HUES48 (cell line): ENCODE results near the gene SPTAN1.

Experiments used
- H3K27ac ChIP-seq: one replicate; pipeline ENCODE4 v1.7.0; 2013; ENCODE audit warnings: low read depth, low read length, inconsistent platforms
- H3K27me3 ChIP-seq: 2 replicates; pipeline ENCODE4 v1.6.1; 2013; ENCODE audit warnings: mild to moderate bottlenecking, low read length; ENCODE audit not compliant: control insufficient read depth, insufficient read depth
- H3K36me3 ChIP-seq: 2 replicates; pipeline ENCODE4 v1.6.1; 2013; ENCODE audit warnings: low read length; ENCODE audit not compliant: control insufficient read depth, insufficient read depth
- H3K4me1 ChIP-seq: 2 replicates; pipeline ENCODE4 v1.6.1; 2013; ENCODE audit warnings: mild to moderate bottlenecking, low read length; ENCODE audit not compliant: control insufficient read depth, insufficient read depth
- H3K4me3 ChIP-seq: 2 replicates; pipeline ENCODE4 v1.5.1; 2013; ENCODE audit warnings: mild to moderate bottlenecking, low read depth, low read length
- H3K9ac ChIP-seq: 2 replicates; pipeline ENCODE4 v1.6.1; 2013; ENCODE audit warnings: mild to moderate bottlenecking, low read depth, low read length, moderate library complexity
- H3K9me3 ChIP-seq: 2 replicates; pipeline ENCODE4 v1.6.1; 2013; ENCODE audit warnings: low read length; ENCODE audit not compliant: control insufficient read depth, insufficient read depth

Gene SPTAN1

DNA sequence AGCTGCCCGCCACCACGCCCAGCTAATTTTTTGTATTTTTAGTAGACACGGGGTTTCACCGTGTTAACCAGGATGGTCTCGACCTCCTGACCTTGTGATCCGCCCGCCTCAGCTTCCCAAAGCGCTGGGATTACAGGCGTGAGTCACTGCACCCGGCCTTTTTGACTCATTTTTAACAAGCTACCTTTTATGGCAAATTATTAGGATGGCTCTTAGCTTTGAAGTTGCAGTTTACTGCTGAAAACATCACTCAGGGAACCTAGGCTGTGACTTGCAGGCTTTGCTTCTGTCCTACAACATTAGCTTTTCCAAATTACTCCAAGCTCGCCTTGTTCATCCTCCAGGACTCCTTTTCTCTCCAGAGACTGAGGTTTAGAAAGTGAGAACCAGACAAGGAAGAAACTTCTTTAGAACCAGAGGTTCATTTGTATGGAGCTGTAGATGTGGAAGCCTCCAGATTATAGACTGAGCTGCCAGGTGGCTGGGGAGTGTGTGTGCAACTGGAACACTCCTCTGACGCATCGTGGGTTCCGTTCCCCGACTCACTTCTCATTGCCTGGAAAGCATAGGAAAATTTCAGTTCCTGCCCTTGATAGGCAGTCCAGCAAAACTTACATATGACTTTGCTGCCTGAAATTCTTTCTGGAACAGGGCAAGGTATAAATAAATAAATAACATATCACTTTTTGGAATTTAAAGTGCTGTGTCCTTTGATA, 23.8 kb upstream of the SPTAN1 start:
- H3K27ac ChIP-seq = no peak overlapping the region
- no peaks in the 10 kb centered on the region for H3K4me1 ChIP-seq
- H3K9ac ChIP-seq = no peak overlapping the region
- H3K36me3 ChIP-seq = peaks cover 46% of the 10 kb centered on the region
- no peak overlapping the region for H3K4me3 ChIP-seq
- no peaks in the 10 kb centered on the region for H3K9me3 ChIP-seq
- no peaks in the 10 kb centered on the region for H3K27me3 ChIP-seq

DNA sequence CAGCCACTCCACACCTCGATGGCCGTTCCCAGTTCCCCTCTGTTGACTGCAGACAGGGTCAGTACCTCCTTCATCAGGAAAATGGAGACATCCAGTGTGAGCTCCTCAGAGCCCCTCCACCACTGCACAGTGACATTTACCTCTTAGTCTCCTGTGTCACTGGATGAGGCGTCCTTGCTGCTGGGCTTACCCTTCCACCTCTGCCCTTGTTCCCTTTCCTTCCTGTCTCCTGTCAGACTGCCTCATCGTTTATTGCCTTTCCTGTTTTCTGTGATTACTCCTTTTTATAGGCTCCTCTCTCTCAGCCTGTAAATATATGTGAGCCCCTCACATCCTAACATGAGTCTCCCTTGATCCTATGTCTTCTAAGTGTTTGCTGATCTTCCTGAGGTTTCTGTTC, 23.2 kb upstream of the SPTAN1 start:
- Histone ChIP-seq H3K4me1 (no peaks in the 10 kb centered on the region), H3K36me3 (peaks cover 49% of the 10 kb centered on the region), H3K4me3 (no peak overlapping the region), H3K9me3 (no peaks in the 10 kb centered on the region), H3K27ac (no peak overlapping the region), H3K9ac (no peak overlapping the region), H3K27me3 (no peaks in the 10 kb centered on the region)

DNA sequence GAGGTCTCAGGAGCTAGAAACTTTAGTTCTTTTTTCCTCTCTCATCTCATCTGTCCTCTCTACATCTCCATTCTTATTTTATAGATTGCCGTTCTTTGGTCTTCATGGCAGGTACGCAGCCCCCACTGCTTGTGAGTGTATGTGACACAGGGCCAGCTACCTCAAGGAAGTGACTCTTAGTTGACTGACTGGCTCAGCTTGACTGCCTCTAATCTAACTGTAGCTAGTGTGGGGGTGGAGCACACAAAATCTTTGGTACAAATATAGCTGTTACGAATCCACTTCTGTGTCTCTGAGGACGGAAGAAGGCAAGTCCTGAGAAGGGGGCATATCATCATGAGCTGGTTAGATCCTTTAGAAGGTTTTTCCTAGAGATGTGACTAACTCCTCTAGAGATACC, 19.8 kb upstream of the SPTAN1 start:
- Histone ChIP-seq H3K4me1 (no peaks in the 10 kb centered on the region), H3K4me3 (no peak overlapping the region)

GRCh38 chr9:128540634-128541360, 11.6 kb upstream of the SPTAN1 start:
- Histone ChIP-seq H3K27me3 (no peaks in the 10 kb centered on the region), H3K9ac (no peak overlapping the region), H3K9me3 (no peaks in the 10 kb centered on the region), H3K4me3 (no peak overlapping the region), H3K27ac (no peak overlapping the region), H3K4me1 (no peaks in the 10 kb centered on the region), H3K36me3 (peaks cover 55% of the 10 kb centered on the region)

More for the DNA sequence above, 19.8 kb upstream of the SPTAN1 start:
- H3K27me3 ChIP-seq = no peaks in the 10 kb centered on the region
- no peak overlapping the region for H3K27ac ChIP-seq
- H3K36me3 ChIP-seq = peaks cover 39% of the 10 kb centered on the region
- no peaks in the 10 kb centered on the region for H3K9me3 ChIP-seq
- H3K9ac ChIP-seq = no peak overlapping the region

GRCh38 chr9:128546504-128546903, 5.9 kb upstream of the SPTAN1 start:
- H3K9me3 ChIP-seq = no peaks in the 10 kb centered on the region
- no peaks in the 10 kb centered on the region; the same call in 1 of the 2 replicates for H3K27me3 ChIP-seq
- no peak overlapping the region for H3K4me3 ChIP-seq
- no peak overlapping the region for H3K9ac ChIP-seq
- H3K36me3 ChIP-seq = peaks cover 6% of the 10 kb centered on the region; the same call in 1 of the 2 replicates
- H3K4me1 ChIP-seq = peaks cover 14% of the 10 kb centered on the region
- H3K27ac ChIP-seq = no peak overlapping the region

GRCh38 chr9:128548876-128549275, 3.5 kb upstream of the SPTAN1 start:
- no peak overlapping the region for H3K4me3 ChIP-seq
- no peaks in the 10 kb centered on the region for H3K36me3 ChIP-seq
- no peaks in the 10 kb centered on the region; the same call in 1 of the 2 replicates for H3K27me3 ChIP-seq
- H3K9ac ChIP-seq = no peak overlapping the region
- no peak overlapping the region for H3K27ac ChIP-seq
- H3K4me1 ChIP-seq = peaks cover 23% of the 10 kb centered on the region
- H3K9me3 ChIP-seq = no peaks in the 10 kb centered on the region

DNA sequence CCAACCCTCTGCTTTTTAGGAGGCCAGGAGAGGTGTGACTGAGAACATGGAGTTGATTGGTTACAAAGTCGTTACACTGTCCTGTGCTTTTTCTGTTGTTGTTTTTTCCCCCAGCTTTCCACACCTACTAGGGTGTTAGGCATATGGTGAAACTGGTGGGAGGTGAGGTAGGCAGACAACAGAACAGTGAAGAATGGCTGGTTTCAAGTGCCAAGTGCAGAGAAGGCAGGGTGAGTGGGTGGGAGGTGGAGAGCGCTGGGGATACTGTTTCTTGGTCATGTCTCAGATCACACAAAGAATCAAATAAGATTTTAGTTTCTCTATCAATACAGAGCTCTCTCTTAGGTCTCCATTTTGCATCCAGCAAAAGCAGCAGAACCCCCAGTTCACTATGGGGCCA, 2.2 kb upstream of the SPTAN1 start:
- Histone ChIP-seq H3K36me3 (no peaks in the 10 kb centered on the region), H3K4me3 (no peak overlapping the region), H3K27ac (no peak overlapping the region), H3K9ac (no peak overlapping the region), H3K9me3 (no peaks in the 10 kb centered on the region), H3K27me3 (no peaks in the 10 kb centered on the region; the same call in 1 of the 2 replicates), H3K4me1 (peaks cover 37% of the 10 kb centered on the region)

DNA sequence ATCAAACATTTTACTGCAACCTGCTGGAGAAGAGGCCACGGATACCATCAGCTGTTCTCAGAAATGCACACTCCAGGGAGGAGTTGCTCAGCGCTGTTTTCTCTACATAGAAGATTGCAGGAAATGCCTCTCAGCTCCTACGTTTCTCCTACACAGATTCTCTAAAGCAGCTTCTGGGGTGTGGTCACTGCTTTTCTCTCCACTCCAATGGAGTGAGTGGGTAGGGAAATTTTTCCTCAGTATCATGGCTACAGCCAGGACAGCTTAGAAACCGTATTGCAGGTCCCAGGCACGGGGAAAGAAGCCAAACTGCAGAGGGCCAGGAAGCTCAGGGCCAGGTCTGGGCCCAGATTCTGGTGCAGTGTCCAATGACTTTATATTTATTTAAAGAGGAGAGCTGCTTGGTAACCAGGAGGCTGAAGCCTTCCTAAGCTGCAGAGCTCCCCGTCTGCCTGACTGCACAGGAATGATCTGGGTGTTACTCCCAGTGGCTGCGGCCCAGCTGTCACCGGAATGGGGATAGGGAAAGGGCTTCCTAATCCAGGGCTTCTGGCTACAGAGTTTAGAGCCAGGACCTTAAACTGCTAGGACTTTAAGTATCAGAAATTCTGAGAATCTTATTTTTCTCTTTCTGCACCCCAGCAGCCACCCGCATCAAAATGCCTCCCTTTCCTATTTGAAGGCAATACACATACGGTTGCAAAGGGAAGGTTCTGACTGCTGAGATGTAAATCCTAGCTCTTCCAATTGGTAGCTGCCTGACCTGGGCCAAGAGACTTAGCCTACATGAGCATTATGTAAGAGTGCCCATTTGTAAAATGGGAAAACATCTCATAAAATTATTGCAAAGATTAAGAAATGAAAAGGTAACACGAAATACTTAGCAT, 1.4 kb upstream of the SPTAN1 start:
- Histone ChIP-seq H3K27ac (no peak overlapping the region), H3K36me3 (no peaks in the 10 kb centered on the region), H3K4me3 (peak overlapping the region; percentile 87), H3K9me3 (no peaks in the 10 kb centered on the region), H3K27me3 (no peaks in the 10 kb centered on the region; the same call in 1 of the 2 replicates), H3K9ac (no peak overlapping the region; the same call in 1 of the 2 replicates), H3K4me1 (peaks cover 44% of the 10 kb centered on the region)

DNA sequence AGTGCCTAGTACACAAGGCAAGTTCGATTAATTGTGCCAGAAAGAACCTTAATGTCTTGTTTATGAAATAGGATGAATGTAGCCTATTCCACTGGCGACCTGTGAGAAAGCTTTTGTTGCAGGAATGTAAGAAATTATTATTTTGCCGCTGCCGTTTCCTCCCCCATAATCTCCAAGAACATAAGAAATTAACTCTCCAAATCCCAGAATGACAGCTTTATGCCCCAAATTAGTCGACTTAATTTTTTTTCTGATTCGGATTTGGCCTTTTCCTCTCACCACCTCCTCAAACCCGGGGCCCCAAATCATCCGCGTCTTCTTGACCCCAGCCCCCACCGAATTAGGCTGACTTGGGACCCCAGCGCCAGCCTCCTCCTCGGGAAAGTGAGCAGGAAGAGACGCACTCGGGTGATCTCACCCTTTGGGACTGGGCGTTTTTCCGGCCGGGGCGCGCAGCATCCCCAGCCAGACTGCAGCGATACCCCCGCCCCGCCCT, 682 bp upstream of the SPTAN1 start:
- Histone ChIP-seq H3K27ac (peak overlapping the region; percentile 75), H3K9ac (peak overlapping the region; percentile 54), H3K4me1 (peaks cover 51% of the 10 kb centered on the region), H3K4me3 (peak overlapping the region; percentile 87), H3K27me3 (no peaks in the 10 kb centered on the region; the same call in 1 of the 2 replicates), H3K9me3 (no peaks in the 10 kb centered on the region), H3K36me3 (no peaks in the 10 kb centered on the region)

DNA sequence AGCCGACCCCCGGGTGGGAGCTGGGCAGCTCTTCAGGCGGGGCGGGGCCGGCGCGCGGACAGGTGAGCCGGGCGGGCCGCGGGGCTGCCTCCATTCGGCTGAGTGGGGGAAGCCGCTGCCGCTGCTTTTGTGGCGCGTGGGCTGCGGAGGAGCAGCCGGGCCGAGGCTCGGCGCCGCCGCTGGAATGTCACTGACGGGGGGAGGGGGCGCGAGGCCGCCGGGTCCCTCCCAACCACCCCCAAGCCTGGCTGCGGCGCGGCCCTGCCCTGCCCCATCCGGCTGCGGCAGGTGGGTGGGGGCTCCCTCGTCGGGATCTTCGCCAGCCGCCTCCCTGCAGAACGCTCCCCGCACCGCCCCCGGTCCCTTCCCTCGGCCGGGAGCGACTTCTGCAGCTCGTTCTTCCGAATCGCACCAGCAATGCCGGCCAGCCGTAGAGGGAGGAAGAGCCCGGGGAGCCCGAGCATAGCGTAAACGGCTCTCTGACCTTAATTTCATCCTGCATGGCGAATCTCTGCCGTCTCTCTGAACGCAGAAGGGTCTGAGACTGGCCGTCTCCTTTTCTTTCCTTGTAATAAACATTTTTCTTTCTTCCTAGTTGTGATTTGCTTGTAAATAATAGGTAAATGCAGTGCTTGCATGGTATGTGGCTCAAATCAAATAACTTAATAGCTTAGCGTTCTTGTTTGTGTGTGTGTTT, 505 bp downstream of the SPTAN1 start:
- Histone ChIP-seq H3K36me3 (no peaks in the 10 kb centered on the region), H3K9ac (peak overlapping the region; percentile 76), H3K27ac (peak overlapping the region; percentile 87), H3K9me3 (no peaks in the 10 kb centered on the region), H3K4me3 (peak overlapping the region; percentile 87), H3K27me3 (no peaks in the 10 kb centered on the region; the same call in 1 of the 2 replicates), H3K4me1 (peaks cover 52% of the 10 kb centered on the region)
